Duodenal mucosa (tissue), 2 donors: ENCODE measurements around the gene REM2.

Source experiments
- H3K27ac ChIP-seq: one replicate; pipeline ENCODE4 v1.7.0; 2013; ENCODE audit warnings: low read depth, low read length
- H3K27me3 ChIP-seq, 2 donors: one replicate each; pipeline ENCODE4 v1.7.0; 2013; ENCODE audit warnings: low read length in 2 of 2, control low read depth in 1 of 2; ENCODE audit not compliant: insufficient read depth in 2 of 2, control insufficient read depth in 1 of 2
- H3K36me3 ChIP-seq, 2 donors: one replicate each; pipeline ENCODE4 v1.7.0; 2013; ENCODE audit warnings: low read length in 2 of 2, control low read depth in 1 of 2; ENCODE audit not compliant: insufficient read depth in 2 of 2, control insufficient read depth in 1 of 2
- H3K4me1 ChIP-seq, 2 donors: one replicate each; pipeline ENCODE4 v1.7.0; 2013; ENCODE audit warnings: low read length in 2 of 2, control low read depth in 1 of 2; ENCODE audit not compliant: insufficient read depth in 2 of 2, control insufficient read depth in 1 of 2
- H3K4me3 ChIP-seq, 2 donors: one replicate each; pipeline ENCODE4 v1.7.0; 2013; ENCODE audit warnings: low read length in 2 of 2, low read depth in 1 of 2
- H3K9ac ChIP-seq, 2 donors: one replicate each; pipeline ENCODE4 v1.7.0; 2013; ENCODE audit warnings: low read length in 2 of 2, low read depth in 1 of 2
- H3K9me3 ChIP-seq, 2 donors: one replicate each; pipeline ENCODE4 v1.7.0; 2013; ENCODE audit warnings: low read length in 2 of 2, control low read depth in 1 of 2; ENCODE audit not compliant: control insufficient read depth in 1 of 2

REM2 gene

DNA sequence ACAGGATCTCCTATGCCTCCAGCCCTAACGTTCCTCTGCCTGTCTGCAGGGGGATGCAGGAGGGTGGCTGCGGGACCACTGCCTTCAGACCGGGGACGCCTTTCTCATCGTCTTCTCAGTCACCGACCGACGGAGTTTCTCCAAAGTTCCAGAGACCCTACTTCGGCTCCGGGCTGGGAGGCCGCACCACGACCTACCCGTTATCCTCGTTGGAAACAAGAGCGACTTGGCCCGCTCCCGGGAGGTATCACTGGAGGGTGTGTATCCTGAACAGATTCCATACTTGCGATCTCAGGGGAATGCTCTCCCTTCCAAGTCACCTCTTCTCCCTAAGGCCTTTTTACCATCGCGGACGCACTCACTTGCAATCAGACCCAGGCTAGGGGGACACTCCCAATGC, 3.0 kb downstream of the REM2 start:
- Histone ChIP-seq H3K4me3 (peak overlapping the region; percentile 57 to 72), H3K27me3 (no peaks in the 10 kb centered on the region), H3K27ac (no peak overlapping the region), H3K9me3 (no peaks in the 10 kb centered on the region), H3K9ac (peak overlapping the region in 1 of 2 donors; percentile 48), H3K36me3 (no peaks in the 10 kb centered on the region), H3K4me1 (peaks cover 37 to 46% of the 10 kb centered on the region in 2 donors)

- Histone ChIP-seq H3K4me1 (peaks cover 37 to 46% of the 10 kb centered on the region in 2 donors), H3K36me3 (no peaks in the 10 kb centered on the region), H3K9me3 (no peaks in the 10 kb centered on the region), H3K4me3 (peak overlapping the region; percentile 57 to 72), H3K9ac (peak overlapping the region; percentile 45 to 48), H3K27ac (peak overlapping the region; percentile 57), H3K27me3 (no peaks in the 10 kb centered on the region)
Measured at GRCh38 chr14:22886500-22887259, 3.7 kb downstream of the REM2 start.

GRCh38 chr14:22887260-22887989, 4.4 kb downstream of the REM2 start:
- peak overlapping the region; percentile 57 to 72 for H3K4me3 ChIP-seq
- H3K9ac ChIP-seq = peak overlapping the region; percentile 35 to 48
- H3K27ac ChIP-seq = peak overlapping the region; percentile 57
- peaks cover 33 to 46% of the 10 kb centered on the region in 2 donors for H3K4me1 ChIP-seq
- H3K9me3 ChIP-seq = no peaks in the 10 kb centered on the region
- no peaks in the 10 kb centered on the region for H3K36me3 ChIP-seq
- H3K27me3 ChIP-seq = no peaks in the 10 kb centered on the region

DNA sequence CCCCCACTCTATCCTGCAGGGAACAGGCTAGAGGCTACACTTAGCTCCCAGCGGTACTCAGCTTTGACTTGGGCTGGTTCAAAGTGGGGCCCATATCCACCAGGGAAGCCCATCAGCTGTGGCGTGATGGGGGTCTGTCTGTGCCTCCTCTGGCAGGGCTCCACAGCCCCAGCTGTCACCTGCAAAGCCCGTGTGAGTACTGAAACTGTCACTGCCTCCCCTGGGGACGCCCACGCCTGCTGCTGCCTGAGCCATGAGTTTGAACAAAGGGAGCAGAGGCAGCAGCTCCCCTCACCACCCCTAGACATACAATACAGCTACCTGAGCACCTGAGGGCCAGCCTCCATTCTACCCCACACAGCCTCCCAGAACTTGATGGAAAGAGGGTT, 5.0 kb downstream of the REM2 start:
- Histone ChIP-seq H3K4me1 (peaks cover 29 to 41% of the 10 kb centered on the region in 2 donors), H3K36me3 (no peaks in the 10 kb centered on the region), H3K27me3 (no peaks in the 10 kb centered on the region), H3K9ac (peak overlapping the region; percentile 13 to 48), H3K9me3 (no peaks in the 10 kb centered on the region), H3K4me3 (peak overlapping the region; percentile 57 to 72), H3K27ac (no peak overlapping the region)

DNA sequence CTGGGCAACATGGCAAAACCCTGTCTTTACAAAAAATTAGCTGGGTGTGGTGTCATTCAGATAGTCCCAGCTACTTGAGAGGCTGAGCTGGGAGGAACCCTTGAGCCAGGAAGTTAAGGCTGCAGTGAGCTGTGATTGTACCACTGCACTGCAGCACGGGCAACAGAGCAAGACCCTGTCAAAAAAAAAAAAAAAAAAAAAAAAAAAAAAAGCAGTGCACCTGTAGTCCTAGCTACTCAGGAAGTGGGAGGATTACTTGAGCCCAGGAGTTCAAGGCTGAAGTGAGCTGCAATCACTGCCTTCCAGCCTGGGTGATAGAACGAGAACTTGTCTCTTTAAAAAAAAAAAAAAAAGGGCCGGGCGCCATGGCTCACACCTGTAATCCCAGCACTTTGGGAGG, 5.6 kb downstream of the REM2 start:
- no peak overlapping the region for H3K4me3 ChIP-seq
- no peak overlapping the region for H3K9ac ChIP-seq
- H3K4me1 ChIP-seq = peaks cover 24 to 36% of the 10 kb centered on the region in 2 donors
- no peak overlapping the region for H3K27ac ChIP-seq
- H3K27me3 ChIP-seq = no peaks in the 10 kb centered on the region
- H3K9me3 ChIP-seq = no peaks in the 10 kb centered on the region
- no peaks in the 10 kb centered on the region for H3K36me3 ChIP-seq

GRCh38 chr14:22890416-22890815, 7.4 kb downstream of the REM2 start:
- Histone ChIP-seq H3K27me3 (no peaks in the 10 kb centered on the region), H3K9me3 (no peaks in the 10 kb centered on the region), H3K27ac (no peak overlapping the region), H3K4me3 (no peak overlapping the region), H3K9ac (no peak overlapping the region), H3K4me1 (peaks cover 14 to 30% of the 10 kb centered on the region in 2 donors), H3K36me3 (no peaks in the 10 kb centered on the region)

- Histone ChIP-seq H3K27me3 (no peaks in the 10 kb centered on the region), H3K4me3 (no peak overlapping the region), H3K27ac (no peak overlapping the region)
Measured at GRCh38 chr14:22892488-22892887, 9.5 kb downstream of the REM2 start.

GRCh38 chr14:22893706-22894105, 10.7 kb downstream of the REM2 start:
- H3K36me3 ChIP-seq = no peaks in the 10 kb centered on the region

More at GRCh38 chr14:22892488-22892887, 9.5 kb downstream of the REM2 start:
- no peaks in the 10 kb centered on the region for H3K9me3 ChIP-seq
- no peaks in the 10 kb centered on the region for H3K36me3 ChIP-seq
- H3K9ac ChIP-seq = no peak overlapping the region
- H3K4me1 ChIP-seq = peaks cover 7 to 16% of the 10 kb centered on the region in 2 donors

GRCh38 chr14:22895402-22895801, 12.4 kb downstream of the REM2 start:
- H3K9me3 ChIP-seq = no peaks in the 10 kb centered on the region
- peaks cover 4 to 5% of the 10 kb centered on the region in 2 donors for H3K4me1 ChIP-seq
- no peak overlapping the region for H3K9ac ChIP-seq
- H3K27me3 ChIP-seq = no peaks in the 10 kb centered on the region
- H3K36me3 ChIP-seq = peaks cover 0 to 2% of the 10 kb centered on the region in 2 donors
- no peak overlapping the region for H3K27ac ChIP-seq
- no peak overlapping the region for H3K4me3 ChIP-seq

More at GRCh38 chr14:22893706-22894105, 10.7 kb downstream of the REM2 start:
- no peak overlapping the region for H3K9ac ChIP-seq
- no peak overlapping the region for H3K4me3 ChIP-seq
- H3K4me1 ChIP-seq = peaks cover 0 to 4% of the 10 kb centered on the region in 2 donors
- H3K27ac ChIP-seq = no peak overlapping the region
- no peaks in the 10 kb centered on the region for H3K9me3 ChIP-seq
- H3K27me3 ChIP-seq = no peaks in the 10 kb centered on the region

GRCh38 chr14:22896356-22896755, 13.3 kb downstream of the REM2 start:
- Histone ChIP-seq H3K27ac (no peak overlapping the region), H3K4me3 (no peak overlapping the region), H3K9me3 (no peaks in the 10 kb centered on the region), H3K36me3 (peaks cover 6 to 10% of the 10 kb centered on the region in 2 donors), H3K4me1 (peaks cover 4 to 5% of the 10 kb centered on the region in 2 donors), H3K27me3 (no peaks in the 10 kb centered on the region), H3K9ac (no peak overlapping the region)
